ENCODE results near the gene NFKBIZ.

NFKBIZ gene

GRCh38 chr3:101825904-101826445, 23.3 kb upstream of the NFKBIZ start:
- no peak for DNase-seq

- DNase-seq: no peak
These were observed 21.8 kb upstream of the NFKBIZ start for GRCh38 chr3:101827211-101828174.

- DNase-seq: no peak
These were observed 21.0 kb upstream of the NFKBIZ start for GRCh38 chr3:101828276-101828675.

GRCh38 chr3:101828691-101829436, 20.4 kb upstream of the NFKBIZ start:
- DNase-seq: no peak

DNA sequence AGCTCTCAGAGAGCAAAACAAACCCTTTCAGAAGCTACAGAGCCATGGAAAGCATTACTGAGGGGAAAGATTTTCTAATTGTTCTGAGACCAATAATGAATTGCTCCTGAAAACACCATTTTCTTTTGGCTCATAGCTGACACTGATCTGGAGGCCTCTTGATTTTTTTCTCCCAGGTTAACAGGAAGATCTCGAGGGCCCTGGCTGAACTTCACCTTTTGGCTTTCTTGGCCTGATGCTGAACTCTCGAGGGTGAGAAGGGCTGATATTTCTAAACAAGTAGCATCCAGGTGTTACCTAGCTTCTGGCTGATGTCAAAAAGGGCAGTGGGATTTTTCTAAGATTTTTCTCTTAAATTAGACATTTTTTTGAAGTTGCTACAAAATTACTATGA, 19.9 kb upstream of the NFKBIZ start:
- DNase-seq: no peak

DNA sequence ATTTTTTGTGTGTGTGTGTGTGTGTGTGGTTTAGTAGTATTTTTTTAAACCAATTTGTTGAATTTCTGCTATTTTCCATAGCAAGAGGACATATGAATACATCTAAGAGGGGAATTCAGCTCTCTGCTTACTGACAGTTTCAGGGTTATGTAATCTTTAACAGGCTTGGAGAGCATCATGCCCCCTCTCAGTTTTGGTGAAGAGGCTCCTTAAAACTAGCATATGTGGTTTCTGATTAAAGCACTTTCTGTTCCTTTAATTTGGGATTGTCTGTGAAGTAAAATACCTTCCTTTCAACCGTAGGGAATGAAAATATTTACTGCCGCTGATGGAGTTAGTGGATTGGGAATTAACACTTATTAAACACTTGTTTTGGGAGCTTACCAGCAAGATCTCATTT, 19.4 kb upstream of the NFKBIZ start:
- no peak for DNase-seq

- no peak for DNase-seq
These were observed 15.8 kb upstream of the NFKBIZ start for GRCh38 chr3:101833446-101833974.

DNA sequence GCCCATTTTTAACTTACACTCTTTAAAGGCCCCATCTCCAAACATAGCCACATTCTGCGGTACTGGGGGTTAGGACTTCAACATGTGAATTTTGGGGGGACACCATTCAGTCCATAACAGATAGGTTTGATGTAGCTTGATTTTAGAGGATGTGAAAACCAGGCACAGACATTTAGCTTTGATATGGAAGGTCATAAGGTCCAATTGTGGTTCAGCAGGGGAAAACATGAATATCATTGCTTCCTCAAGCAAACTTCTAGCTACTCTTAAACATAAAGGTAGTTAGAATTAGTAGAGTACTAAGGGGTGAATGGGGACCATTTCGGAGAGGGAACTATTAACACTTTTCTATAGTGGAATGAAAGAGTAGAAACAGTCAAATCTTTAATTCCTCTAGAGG, 13.6 kb upstream of the NFKBIZ start:
- DNase-seq: no peak

DNA sequence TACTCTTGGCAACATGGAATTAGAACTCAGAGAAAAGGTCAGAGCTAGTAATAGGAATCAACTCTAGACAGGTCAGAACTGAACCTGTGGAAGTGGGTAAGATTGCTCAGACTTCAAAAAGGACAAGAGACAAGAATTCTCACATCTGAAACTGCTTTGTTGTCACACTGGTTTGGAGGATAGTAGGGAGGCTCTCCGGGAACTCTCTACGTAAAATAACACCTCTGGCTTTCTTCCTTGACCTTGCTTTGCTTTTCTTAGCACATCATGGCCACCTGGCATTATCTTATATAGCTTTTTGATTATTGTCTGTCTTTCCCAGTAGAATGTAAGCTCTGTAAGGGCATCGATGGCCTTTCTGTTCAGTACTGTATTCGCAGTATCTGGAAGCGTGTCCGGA, 13.2 kb upstream of the NFKBIZ start:
- DNase-seq: no peak

DNA sequence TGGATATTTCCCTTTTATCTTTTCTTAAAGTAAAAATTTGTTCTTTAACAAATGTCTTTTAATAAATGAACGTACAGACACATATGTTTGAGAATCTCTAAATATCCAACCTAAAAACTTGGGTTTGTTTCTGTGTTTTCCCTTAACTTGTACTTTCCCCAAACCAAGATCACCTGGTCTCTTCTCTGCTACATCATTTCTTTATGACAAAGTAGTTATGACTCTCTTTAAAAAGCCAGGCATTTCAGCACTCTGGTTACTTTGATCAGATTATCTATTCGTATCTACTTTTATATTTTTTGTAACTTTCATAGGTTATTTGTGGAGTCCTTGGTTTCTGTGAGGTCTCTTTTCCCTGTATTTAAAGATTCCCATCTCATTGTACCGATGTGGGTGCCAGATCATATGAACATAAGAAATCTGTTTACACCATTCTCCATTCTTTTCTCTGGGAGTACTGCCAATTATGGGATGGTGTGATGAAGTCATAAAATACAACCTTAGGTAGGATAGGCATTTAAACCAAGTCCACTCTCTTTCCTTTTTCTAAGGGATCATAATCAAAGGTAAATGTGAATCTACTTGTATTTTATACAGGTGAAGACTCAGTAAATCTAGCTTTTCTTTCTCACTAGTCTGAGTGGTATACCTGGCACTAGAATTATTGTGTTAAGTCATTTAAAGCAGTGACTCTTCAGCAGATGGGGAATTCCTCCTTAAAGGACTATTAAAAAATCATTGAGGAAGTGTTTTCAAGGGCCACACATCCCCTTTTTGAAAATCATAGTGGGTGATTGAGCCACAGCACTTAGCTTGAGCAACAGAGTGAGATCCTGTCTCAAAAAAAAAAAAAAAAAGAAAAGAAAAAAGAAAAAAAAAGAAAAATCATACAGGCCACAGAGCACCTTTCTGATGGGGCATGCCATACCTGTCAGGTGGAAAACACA, 12.4 kb upstream of the NFKBIZ start:
- DNase-seq: peak; percentile 1 to 39

GRCh38 chr3:101838691-101839090, 10.6 kb upstream of the NFKBIZ start:
- DNase-seq: no peak

- DNase-seq: no peak
These were observed 9.2 kb upstream of the NFKBIZ start for GRCh38 chr3:101840066-101840465.

- no peak for DNase-seq
These were observed 6.9 kb upstream of the NFKBIZ start for GRCh38 chr3:101842245-101842934.

DNA sequence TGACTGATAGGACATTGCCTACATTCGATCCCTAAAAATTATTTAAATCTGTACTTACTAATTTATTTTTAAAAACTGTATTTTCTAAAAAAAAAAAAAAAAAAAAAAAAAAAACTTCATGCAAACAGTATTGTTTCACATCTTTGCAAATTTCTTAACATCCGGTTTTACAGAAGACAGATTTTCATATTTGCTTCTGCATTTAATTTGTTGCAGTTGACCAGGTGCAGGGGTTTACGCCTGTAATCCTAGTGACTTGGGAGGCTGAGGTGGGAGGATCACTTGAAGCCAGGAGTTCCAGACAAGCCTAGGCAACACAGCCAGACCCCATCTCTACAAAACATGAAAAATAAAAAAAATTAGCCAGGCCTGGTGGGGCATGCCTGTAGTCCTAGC, 6.4 kb upstream of the NFKBIZ start:
- DNase-seq: no peak

- no peak for DNase-seq
These were observed 3.9 kb upstream of the NFKBIZ start for GRCh38 chr3:101845425-101845824.

DNA sequence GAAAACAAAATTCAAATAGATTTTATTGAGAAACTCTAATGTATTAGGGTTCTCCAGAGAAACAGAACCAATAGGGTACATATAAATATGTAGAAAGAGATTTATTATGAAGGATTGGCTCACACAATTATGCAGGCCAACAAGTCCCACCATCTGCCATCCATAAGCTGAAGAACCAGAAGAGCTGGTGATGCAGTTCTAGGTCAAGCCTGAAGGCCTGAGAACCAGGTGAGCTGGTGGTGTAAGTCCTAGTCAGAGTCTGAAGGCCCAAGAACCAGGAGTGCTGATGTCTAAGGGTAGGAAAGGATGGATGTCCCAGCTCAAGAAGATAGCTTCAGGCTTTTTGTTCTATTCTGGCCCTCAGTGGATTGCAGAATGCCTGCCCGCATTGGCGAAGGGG, 2.6 kb upstream of the NFKBIZ start:
- no peak for DNase-seq

- no peak for DNase-seq
These were observed 2.0 kb upstream of the NFKBIZ start for GRCh38 chr3:101847328-101847727.

GRCh38 chr3:101848326-101848725, 988 bp upstream of the NFKBIZ start:
- no peak for DNase-seq

- DNase-seq: peak in 1 of 2 experiments; percentile 10
These were observed 466 bp downstream of the NFKBIZ start for GRCh38 chr3:101849714-101850245.

GRCh38 chr3:101850246-101851051, 1.1 kb downstream of the NFKBIZ start:
- no peak for DNase-seq

Measured in NCI-H446 (cell line).